GM18505 (cell line): ENCODE measurements around the gene MGAT5B.
"Not testable (repeated sequence)": the region's sequence is repeated elsewhere in the genome, so short reads cannot be mapped to it uniquely, and the experiment has no call there.

Source experiments
- ATAC-seq: cut with Tn5 transposase; IDR thresholded peaks from one replicate; pipeline ENCODE4 v1.9.1; 2021; ENCODE audit not compliant: unreplicated experiment
- POLR2A ChIP-seq: IDR thresholded peaks from 4 replicates; pipeline ENCODE4 v1.6.1; 2011; ENCODE audit warnings: borderline replicate concordance; ENCODE audit not compliant: insufficient read depth, insufficient read length; ENCODE audit errors: extremely low read depth

The MGAT5B gene

DNA sequence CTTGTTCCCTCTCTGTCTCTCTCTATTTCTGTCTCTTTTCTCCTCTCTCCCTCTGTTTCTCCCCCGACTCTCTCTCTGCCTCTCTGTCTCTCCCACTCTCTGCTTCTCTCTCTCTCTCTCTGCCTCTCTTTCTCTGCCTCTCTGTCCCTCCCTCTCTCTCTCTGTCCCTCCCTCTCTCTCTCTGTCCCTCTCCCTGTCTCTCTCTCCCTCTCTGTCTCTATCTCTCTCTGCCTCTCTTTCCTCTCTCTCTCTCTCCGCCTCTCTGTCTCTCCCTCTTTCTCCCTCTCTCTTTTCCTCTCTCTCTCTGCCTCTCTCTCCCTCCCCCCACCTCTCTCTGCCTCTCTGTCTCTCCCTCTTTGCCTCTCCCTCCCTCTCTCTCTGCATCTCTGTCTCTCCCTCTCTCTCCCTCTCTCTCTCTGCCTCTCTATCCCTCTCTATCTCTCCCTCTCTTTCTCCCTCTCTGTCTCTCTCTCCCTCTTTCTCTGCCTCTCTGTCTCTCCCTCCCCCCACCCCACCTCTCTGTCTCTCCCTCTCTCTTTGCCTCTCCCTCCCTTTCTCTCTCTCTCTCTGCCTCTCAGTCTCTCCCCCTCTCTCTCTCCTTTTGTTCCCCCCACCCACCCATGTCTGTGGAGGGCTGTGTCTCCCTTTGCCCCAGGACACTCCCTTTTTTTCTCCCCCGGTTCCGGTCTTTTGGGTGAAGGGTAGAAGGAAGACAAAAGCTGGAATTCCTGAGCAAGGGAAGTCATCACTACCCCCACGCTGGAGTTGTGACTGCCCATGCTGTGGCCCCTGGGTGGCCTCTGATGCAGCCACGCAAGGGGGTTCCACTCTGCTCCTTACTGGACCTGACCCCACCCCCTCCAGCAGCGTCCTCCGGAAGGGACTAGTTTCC is 27.1 kb upstream of the MGAT5B start:
- ATAC-seq = no peak
- TF ChIP-seq POLR2A = no peak

- TF ChIP-seq POLR2A = no peak
Measured at GRCh38 chr17:76841776-76842405, 26.3 kb upstream of the MGAT5B start.

GRCh38 chr17:76843068-76843467 is 25.1 kb upstream of the MGAT5B start:
- ATAC-seq = not testable (repeated sequence)

More at GRCh38 chr17:76841776-76842405, 26.3 kb upstream of the MGAT5B start:
- ATAC-seq = no peak

- no peak for TF ChIP-seq POLR2A
- ATAC-seq = no peak
Measured at GRCh38 chr17:76843703-76844484, 24.3 kb upstream of the MGAT5B start.

DNA sequence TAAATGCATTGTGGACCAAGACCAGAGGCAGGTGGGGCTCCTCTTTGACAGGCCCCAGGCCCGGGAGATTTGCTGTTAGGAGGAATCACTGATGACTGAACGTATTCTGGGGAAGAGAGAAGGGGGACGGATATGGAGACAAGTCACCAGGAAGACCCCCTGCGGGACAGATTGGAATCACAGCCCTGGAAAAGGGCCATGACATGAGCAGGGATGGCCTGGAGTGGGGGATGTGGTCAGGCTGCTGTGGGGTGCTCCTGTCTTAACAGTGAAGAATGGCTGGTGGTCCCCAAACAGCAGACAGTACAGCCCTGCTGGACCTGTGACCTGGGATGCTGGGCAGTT is 23.7 kb upstream of the MGAT5B start:
- ATAC-seq = no peak
- no peak for TF ChIP-seq POLR2A

GRCh38 chr17:76844846-76845245 is 23.4 kb upstream of the MGAT5B start:
- no peak for TF ChIP-seq POLR2A
- no peak for ATAC-seq

- no peak for TF ChIP-seq POLR2A
- no peak for ATAC-seq
Measured at GRCh38 chr17:76845541-76846017, 22.6 kb upstream of the MGAT5B start.

- no peak for TF ChIP-seq POLR2A
- ATAC-seq = no peak
Measured at GRCh38 chr17:76847031-76847430, 21.2 kb upstream of the MGAT5B start.

DNA sequence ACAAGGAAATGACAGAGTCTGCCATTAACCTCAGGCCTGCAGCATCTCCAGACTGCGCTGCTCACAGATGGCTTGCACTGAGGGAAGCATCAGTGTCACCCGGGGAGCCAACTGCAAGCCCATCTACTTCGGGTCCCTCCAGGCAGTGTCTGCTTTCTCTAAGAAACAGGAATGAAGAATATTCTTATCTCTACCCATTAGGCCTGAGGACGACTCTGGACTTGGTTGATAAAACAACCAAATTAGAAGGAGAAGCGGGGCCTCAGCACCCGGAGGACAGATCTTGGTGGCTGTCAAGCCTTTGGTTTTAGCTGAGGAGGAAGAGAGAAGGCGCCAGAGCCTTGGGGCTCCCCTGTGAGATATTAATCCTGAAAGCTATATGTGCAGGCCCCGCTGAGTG is 19.5 kb upstream of the MGAT5B start:
- ATAC-seq = no peak
- no peak for TF ChIP-seq POLR2A

- not testable (repeated sequence) for ATAC-seq
Measured at GRCh38 chr17:76849160-76849559, 19.0 kb upstream of the MGAT5B start.

DNA sequence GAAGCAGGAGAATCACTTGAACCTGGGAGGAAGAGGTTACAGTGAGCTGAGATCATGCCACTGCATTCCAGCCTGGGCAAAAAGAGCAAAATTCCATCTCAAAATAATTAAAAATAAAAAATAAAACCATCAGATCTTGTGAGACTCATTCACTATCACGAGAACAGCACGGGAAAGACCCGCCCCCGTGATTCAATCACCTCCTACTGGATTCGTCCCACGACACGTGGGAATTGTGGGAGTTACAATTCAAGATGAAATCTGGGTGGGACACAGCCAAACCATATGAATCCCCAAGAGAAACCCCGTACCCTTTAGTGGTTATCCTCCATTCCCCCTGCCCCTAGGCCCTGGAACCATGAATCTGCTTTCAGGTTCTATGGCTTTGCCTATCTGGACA is 15.4 kb upstream of the MGAT5B start:
- ATAC-seq = no peak
- no peak for TF ChIP-seq POLR2A

DNA sequence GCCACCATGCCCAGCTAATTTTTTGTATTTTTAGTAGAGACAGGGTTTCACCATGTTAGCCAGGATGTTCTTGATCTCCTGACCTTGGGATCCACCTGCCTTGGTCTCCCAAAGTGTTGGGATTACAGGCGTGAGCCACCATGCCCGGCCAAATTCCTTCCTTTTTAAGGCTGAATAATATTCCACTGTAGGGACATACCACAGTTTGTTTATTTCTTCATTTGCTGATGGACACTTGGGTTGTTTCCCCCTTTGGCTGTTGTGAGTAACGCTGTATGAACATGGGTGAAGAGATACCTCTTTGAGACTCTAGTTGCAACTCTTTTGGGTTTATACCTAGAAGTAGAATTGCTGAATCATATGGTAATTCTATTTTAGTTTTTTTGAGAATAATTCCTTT is 13.1 kb upstream of the MGAT5B start:
- no peak for TF ChIP-seq POLR2A
- ATAC-seq = no peak

DNA sequence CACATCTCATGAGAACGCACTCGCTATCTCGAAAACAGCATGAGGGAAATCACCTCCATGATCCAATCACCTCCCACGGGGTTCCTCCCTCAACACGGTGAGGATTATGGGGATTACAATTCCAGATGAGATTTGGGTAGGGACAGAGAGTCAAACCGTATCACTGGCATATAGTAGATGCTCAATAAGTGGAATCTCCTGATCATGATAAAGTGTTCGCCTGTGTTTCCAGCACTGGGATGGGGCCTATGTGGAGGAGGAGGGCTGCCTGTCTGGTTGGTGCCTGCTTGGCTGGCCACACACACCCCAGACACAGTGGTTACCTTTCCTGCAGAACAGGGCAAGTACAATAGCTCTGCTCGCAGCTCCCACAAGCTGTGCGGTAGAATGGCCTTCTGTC is 6.1 kb upstream of the MGAT5B start:
- ATAC-seq = no peak
- no peak for TF ChIP-seq POLR2A

DNA sequence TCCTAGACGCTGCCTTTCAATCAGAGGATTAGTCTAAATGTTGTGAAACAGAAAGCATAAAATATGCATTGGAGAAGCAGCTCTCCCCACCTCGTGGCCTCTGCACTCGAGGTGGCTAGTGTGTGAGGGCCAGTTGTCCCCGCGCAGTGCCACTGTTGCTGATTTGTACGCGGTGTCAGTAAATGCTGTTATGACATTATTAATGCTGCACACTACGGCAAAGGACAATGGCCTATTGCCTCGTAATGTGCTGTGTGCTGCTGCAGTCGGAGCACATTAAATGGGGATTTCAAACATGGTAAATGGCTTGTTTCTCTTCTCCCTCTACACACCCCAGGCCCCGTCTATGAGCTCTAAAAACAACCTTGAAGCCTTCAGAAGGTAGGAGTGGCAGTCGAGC is 5.7 kb upstream of the MGAT5B start:
- TF ChIP-seq POLR2A = no peak

GRCh38 chr17:76864024-76864423 is 4.2 kb upstream of the MGAT5B start:
- TF ChIP-seq POLR2A = no peak
- no peak for ATAC-seq

More for the DNA sequence above, 5.7 kb upstream of the MGAT5B start:
- ATAC-seq = no peak
